Stimulated activated memory B cell treated with anti-CD40 and anti-IgM and Interleukin-4, amounts not matched to agents 10 μg/mL and 1 μg/mL and 100 μg/mL, for 72 hours (primary cell): ENCODE results near the gene RSPRY1.
"Not testable (repeated sequence)": the region's sequence is repeated elsewhere in the genome, so short reads cannot be mapped to it uniquely, and the experiment has no call there.

Experiments used
- ATAC-seq: fragments of 150-1000 bp; cut with Tn5 transposase; 2 replicates; pipeline ENCODE4 v1.10.0; 2021
- H3K27ac Mint-ChIP-seq: one replicate; pipeline ENCODE4 v1.8.0; 2022; ENCODE audit warnings: mild to moderate bottlenecking, mixed read lengths
- H3K27me3 Mint-ChIP-seq: one replicate; pipeline ENCODE4 v1.8.0; 2022; ENCODE audit warnings: mixed read lengths
- H3K36me3 Mint-ChIP-seq: one replicate; pipeline ENCODE4 v1.8.0; 2022; ENCODE audit warnings: mixed read lengths
- H3K4me1 Mint-ChIP-seq: one replicate; pipeline ENCODE4 v1.8.0; 2022; ENCODE audit warnings: mixed read lengths
- H3K4me3 Mint-ChIP-seq: one replicate; pipeline ENCODE4 v1.8.0; 2022; ENCODE audit warnings: mild to moderate bottlenecking, moderate library complexity, mixed read lengths
- H3K9me3 Mint-ChIP-seq: one replicate; pipeline ENCODE4 v1.8.0; 2022; ENCODE audit warnings: mixed read lengths

The RSPRY1 gene

GRCh38 chr16:57273359-57273758, 87.2 kb downstream of the RSPRY1 start:
- Mint-ChIP-seq H3K27me3 (no peaks in the 10 kb centered on the region), H3K4me1 (peaks cover 18% of the 10 kb centered on the region), H3K4me3 (no peak overlapping the region), H3K36me3 (no peaks in the 10 kb centered on the region), H3K27ac (no peak overlapping the region), H3K9me3 (no peaks in the 10 kb centered on the region)
- ATAC-seq: no peak

GRCh38 chr16:57273826-57274225, 87.7 kb downstream of the RSPRY1 start:
- no peaks in the 10 kb centered on the region for H3K9me3 Mint-ChIP-seq
- no peak overlapping the region for H3K4me3 Mint-ChIP-seq
- H3K4me1 Mint-ChIP-seq: peaks cover 18% of the 10 kb centered on the region
- no peaks in the 10 kb centered on the region for H3K27me3 Mint-ChIP-seq
- no peak for ATAC-seq
- no peaks in the 10 kb centered on the region for H3K36me3 Mint-ChIP-seq
- H3K27ac Mint-ChIP-seq: no peak overlapping the region

DNA sequence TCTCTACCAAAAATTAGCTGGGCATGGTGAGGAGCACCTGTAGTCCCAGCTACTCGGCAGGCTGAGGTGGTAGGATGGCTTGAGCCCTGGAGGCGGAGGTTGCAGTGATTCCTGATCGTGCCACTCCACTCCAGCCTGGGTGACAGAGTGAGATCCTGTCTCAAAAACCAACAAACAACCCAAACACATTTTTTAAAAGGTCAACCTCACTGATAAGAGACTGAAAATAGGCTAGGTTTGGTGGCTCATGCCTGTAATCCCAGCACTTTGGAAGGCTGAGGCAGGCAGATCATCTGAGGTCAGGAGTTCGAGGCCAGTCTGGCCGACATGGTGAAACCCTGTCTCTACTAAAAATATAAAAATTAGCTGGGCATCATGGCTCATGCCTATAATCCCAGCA, 89.8 kb downstream of the RSPRY1 start:
- not testable (repeated sequence) for H3K9me3 Mint-ChIP-seq, ATAC-seq, H3K36me3 Mint-ChIP-seq, H3K4me3 Mint-ChIP-seq, H3K27me3 Mint-ChIP-seq, H3K27ac Mint-ChIP-seq
- H3K4me1 Mint-ChIP-seq: peaks cover 18% of the 10 kb centered on the region

DNA sequence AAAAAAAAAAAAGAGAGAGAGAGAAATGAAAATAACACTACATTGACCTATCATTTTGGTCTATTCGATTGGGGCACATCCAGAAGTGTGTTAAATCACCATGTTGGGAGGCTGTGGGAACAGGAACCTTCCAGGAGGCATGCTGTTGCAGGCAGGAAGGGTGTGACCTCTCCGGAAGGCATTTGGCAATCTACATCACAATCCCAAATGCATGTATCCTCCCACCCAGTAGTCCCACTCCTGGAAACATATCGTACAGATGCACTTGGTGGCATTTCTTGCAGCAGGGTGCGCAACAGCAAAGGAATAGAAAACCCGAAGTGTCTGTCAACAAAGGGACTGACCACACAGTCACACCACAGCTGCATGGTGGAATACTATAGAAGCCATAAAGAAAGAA, 90.5 kb downstream of the RSPRY1 start:
- H3K4me3 Mint-ChIP-seq: no peak overlapping the region
- H3K9me3 Mint-ChIP-seq: no peaks in the 10 kb centered on the region
- no peak for ATAC-seq
- peaks cover 18% of the 10 kb centered on the region for H3K4me1 Mint-ChIP-seq
- H3K27me3 Mint-ChIP-seq: no peaks in the 10 kb centered on the region
- no peaks in the 10 kb centered on the region for H3K36me3 Mint-ChIP-seq
- no peak overlapping the region for H3K27ac Mint-ChIP-seq

GRCh38 chr16:57277586-57277985, 91.5 kb downstream of the RSPRY1 start:
- Mint-ChIP-seq H3K9me3 (no peaks in the 10 kb centered on the region), H3K27ac (peak overlapping the region; percentile 67), H3K4me1 (peaks cover 18% of the 10 kb centered on the region), H3K36me3 (no peaks in the 10 kb centered on the region), H3K27me3 (peaks cover 4% of the 10 kb centered on the region), H3K4me3 (no peak overlapping the region)
- peak; percentile 71 for ATAC-seq

- peaks cover 20% of the 10 kb centered on the region for H3K4me1 Mint-ChIP-seq
- H3K27me3 Mint-ChIP-seq: peaks cover 13% of the 10 kb centered on the region
- H3K36me3 Mint-ChIP-seq: no peaks in the 10 kb centered on the region
- H3K4me3 Mint-ChIP-seq: no peak overlapping the region
- no peak for ATAC-seq
- no peak overlapping the region for H3K27ac Mint-ChIP-seq
- H3K9me3 Mint-ChIP-seq: no peaks in the 10 kb centered on the region
Observed at GRCh38 chr16:57278494-57278893, 92.4 kb downstream of the RSPRY1 start.

DNA sequence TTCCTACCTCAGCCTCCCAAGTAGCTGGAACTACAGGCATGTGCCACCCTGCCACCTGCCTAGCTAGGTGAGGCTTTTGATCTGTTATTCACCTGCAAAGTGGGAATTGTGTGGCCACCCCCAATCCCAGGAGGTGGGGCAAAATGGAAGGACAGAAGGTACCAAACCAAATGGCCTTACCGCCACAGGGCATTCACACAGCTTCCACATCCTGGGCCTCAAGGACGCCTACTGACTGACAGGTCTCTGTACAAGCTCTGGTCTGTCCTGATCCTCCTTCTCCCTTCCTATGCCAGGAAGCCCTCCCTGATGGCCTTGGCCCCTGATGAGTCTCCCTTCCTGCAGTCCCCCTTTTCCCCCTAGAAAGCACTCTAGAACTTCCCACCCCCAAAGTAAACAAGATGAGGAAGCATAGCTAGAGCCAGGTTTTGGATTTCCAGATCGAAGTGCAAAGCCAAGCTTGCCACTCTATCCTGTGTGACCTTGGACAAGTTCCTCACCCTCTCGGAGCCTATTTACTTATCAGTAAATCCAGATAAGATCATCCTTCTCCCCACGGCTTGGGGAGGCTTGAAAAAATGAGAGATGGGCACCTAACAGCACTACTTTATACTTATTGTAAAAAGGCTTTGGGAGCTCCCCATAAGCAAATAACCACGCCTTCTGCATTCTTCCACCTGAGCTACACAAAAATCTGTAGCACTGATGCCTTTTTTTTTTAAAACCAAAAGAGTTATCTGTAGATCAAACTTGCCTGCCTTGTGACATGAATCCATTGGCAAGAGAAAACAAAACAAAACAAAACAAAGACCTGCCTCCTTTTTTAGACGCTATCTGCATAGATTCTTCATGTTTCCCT, 93.9 kb downstream of the RSPRY1 start:
- Mint-ChIP-seq H3K4me3 (no peak overlapping the region), H3K4me1 (peaks cover 29% of the 10 kb centered on the region), H3K36me3 (no peaks in the 10 kb centered on the region), H3K27ac (no peak overlapping the region), H3K9me3 (no peaks in the 10 kb centered on the region), H3K27me3 (peaks cover 25% of the 10 kb centered on the region)
- no peak for ATAC-seq

DNA sequence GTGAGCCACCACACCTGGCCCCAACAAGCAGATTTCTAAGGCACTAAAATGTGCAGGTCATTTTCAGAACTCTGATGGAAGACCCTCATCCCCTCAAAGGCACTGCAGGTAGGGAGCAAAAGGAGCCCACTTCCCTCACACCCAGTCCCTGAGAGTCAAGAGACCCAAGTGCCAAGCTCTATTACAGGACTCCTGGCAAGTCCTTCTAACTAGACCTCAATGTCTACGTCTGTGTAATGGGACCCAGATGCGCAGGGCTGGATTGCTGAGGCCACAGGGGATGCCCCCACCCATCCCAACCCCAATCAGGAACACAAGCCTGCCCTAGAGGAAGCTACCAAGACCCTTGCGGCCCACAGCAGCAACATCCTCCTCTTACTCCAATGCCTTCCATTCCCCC, 95.7 kb downstream of the RSPRY1 start:
- H3K36me3 Mint-ChIP-seq: no peaks in the 10 kb centered on the region
- no peak for ATAC-seq
- peaks cover 25% of the 10 kb centered on the region for H3K4me1 Mint-ChIP-seq
- no peaks in the 10 kb centered on the region for H3K9me3 Mint-ChIP-seq
- no peak overlapping the region for H3K4me3 Mint-ChIP-seq
- no peak overlapping the region for H3K27ac Mint-ChIP-seq
- peaks cover 31% of the 10 kb centered on the region for H3K27me3 Mint-ChIP-seq

GRCh38 chr16:57282510-57283213, 96.5 kb downstream of the RSPRY1 start:
- Mint-ChIP-seq H3K9me3 (no peaks in the 10 kb centered on the region), H3K4me1 (peaks cover 18% of the 10 kb centered on the region), H3K36me3 (no peaks in the 10 kb centered on the region), H3K27ac (no peak overlapping the region), H3K4me3 (no peak overlapping the region), H3K27me3 (peaks cover 31% of the 10 kb centered on the region)
- ATAC-seq: no peak

DNA sequence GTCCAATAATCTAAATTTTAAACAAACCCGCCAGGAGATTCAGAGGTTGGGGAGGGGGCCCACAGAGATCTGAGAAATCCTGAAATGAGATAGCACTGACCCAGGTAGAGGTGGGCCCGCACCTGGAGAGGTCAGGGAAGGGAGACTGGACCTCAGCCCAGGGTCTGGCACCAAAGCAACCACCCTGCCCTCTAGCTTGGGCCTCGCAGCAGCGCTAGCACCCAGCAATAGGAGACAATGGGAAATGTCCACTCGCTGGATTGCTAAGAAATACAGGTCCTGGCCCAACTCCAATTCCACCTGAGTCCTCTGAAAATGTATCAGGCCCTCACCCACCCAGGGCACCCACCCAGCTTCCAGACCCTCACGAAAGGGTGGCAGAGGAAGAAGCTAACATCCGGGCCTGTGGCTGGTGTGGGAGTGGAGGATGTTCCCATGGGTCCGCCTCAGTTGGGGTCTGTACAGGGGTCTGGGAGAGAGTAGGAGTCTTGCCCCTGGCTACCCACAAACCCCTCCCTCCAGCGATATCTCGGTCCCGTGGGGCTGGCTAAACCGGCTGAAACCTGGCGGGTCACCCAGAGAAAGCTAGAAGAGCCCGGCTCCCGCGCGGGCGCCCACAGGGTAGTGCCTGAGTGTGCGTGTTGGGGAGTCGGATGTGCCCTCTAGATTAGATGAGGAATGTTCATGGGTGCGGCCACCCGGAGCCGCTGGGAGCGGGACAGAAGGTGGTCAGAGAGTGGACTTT, 97.3 kb downstream of the RSPRY1 start:
- no peaks in the 10 kb centered on the region for H3K9me3 Mint-ChIP-seq
- no peaks in the 10 kb centered on the region for H3K36me3 Mint-ChIP-seq
- peaks cover 31% of the 10 kb centered on the region for H3K27me3 Mint-ChIP-seq
- H3K4me3 Mint-ChIP-seq: peak overlapping the region; percentile 76
- no peak for ATAC-seq
- H3K27ac Mint-ChIP-seq: no peak overlapping the region
- peaks cover 14% of the 10 kb centered on the region for H3K4me1 Mint-ChIP-seq

DNA sequence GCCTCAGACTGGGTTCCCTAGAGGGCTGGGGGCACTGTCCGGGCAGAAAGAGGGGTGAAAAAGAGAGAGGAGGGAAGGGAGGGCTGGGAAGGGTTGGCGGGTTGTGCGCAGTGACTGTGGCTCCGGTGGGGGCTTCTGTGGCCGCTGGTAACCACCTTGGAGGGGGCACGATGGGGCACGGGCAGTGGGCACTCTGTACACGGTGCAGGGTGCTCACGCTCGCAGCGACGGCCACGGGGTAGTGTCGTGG, 97.8 kb downstream of the RSPRY1 start:
- Mint-ChIP-seq H3K36me3 (no peaks in the 10 kb centered on the region), H3K9me3 (no peaks in the 10 kb centered on the region), H3K4me3 (peak overlapping the region; percentile 76), H3K27me3 (peaks cover 31% of the 10 kb centered on the region), H3K4me1 (peaks cover 14% of the 10 kb centered on the region), H3K27ac (no peak overlapping the region)
- ATAC-seq: no peak

GRCh38 chr16:57284209-57284951, 98.3 kb downstream of the RSPRY1 start, which contains the start of gene PLLP:
Gene PLLP (minus strand): TSS chr16:57284672. CDS start chr16:57284540, 132 bp downstream.
- H3K9me3 Mint-ChIP-seq: no peaks in the 10 kb centered on the region
- peaks cover 31% of the 10 kb centered on the region for H3K27me3 Mint-ChIP-seq
- H3K4me1 Mint-ChIP-seq: peaks cover 14% of the 10 kb centered on the region
- peak within 1 kb of the TSS; percentile 76 for H3K4me3 Mint-ChIP-seq
- no peaks in the 10 kb centered on the region for H3K36me3 Mint-ChIP-seq
- H3K27ac Mint-ChIP-seq: no peak within 1 kb of the TSS
- peak; percentile 47 for ATAC-seq

DNA sequence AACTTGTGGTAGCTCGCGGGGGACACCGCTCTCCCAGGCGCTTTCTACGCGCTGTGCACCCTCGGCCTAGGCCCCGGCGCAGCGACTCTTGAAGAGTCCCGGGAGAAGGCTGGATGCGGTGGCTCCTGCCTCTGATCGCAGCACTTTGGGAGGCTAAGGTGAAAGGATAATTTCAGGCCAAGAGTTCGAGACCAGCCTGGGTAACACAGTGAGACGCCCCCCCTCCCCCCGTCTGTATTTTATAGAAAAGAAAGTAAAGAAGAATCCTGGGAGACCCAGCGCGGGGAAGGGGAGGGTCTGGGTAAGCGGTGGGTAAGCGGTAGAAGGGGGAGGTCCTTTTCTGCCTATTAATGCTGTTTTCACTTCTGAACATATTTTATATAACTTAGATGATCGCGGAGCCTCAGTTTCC, 98.8 kb downstream of the RSPRY1 start:
- Mint-ChIP-seq H3K4me1 (peaks cover 14% of the 10 kb centered on the region), H3K36me3 (no peaks in the 10 kb centered on the region), H3K27me3 (peaks cover 31% of the 10 kb centered on the region), H3K4me3 (peak overlapping the region; percentile 68), H3K27ac (no peak overlapping the region), H3K9me3 (no peaks in the 10 kb centered on the region)
- ATAC-seq: no peak

- Mint-ChIP-seq H3K27me3 (peaks cover 31% of the 10 kb centered on the region), H3K27ac (no peak overlapping the region), H3K9me3 (no peaks in the 10 kb centered on the region), H3K36me3 (no peaks in the 10 kb centered on the region), H3K4me3 (no peak overlapping the region), H3K4me1 (peaks cover 14% of the 10 kb centered on the region)
- no peak for ATAC-seq
Observed at GRCh38 chr16:57285379-57285778, 99.2 kb downstream of the RSPRY1 start.
